DMS153 treated with DMSO at 0.1 percent for 48 hours (cell line): Measurements from ENCODE around the gene ENAM.
"Not testable (repeated sequence)": the region's sequence is repeated elsewhere in the genome, so short reads cannot be mapped to it uniquely, and the experiment has no call there.

Experiments used
- DNase-seq: peaks from one replicate; lab custom pipeline; 2025; ENCODE audit not compliant: unreplicated experiment; lab: John Stamatoyannopoulos, UW

ENAM gene

GRCh38 chr4:70627620-70628019 is 924 bp upstream of the ENAM start:
- DNase-seq: no peak

GRCh38 chr4:70629469-70630090 is 1.0 kb downstream of the ENAM start:
- no peak for DNase-seq

GRCh38 chr4:70630162-70630561 is 1.6 kb downstream of the ENAM start:
- DNase-seq: no peak

GRCh38 chr4:70632028-70632427 is 3.5 kb downstream of the ENAM start:
- no peak for DNase-seq

GRCh38 chr4:70634482-70634881 is 5.9 kb downstream of the ENAM start:
- no peak for DNase-seq

- DNase-seq: no peak
These were observed 8.8 kb downstream of the ENAM start for GRCh38 chr4:70637239-70637913.

- no peak for DNase-seq
These were observed 11.6 kb downstream of the ENAM start for GRCh38 chr4:70640192-70640591.

GRCh38 chr4:70650741-70651140 is 22.2 kb downstream of the ENAM start:
- DNase-seq: not testable (repeated sequence)

- DNase-seq: peak; percentile 50
These were observed 23.4 kb downstream of the ENAM start for GRCh38 chr4:70651864-70652506.

- no peak for DNase-seq
These were observed 26.1 kb downstream of the ENAM start for GRCh38 chr4:70654605-70655011.

GRCh38 chr4:70657326-70657725 is 28.8 kb downstream of the ENAM start:
- no peak for DNase-seq

- no peak for DNase-seq
These were observed 29.9 kb downstream of the ENAM start for GRCh38 chr4:70658418-70658817.

- DNase-seq: no peak
These were observed 31.6 kb downstream of the ENAM start for GRCh38 chr4:70660106-70660505.

GRCh38 chr4:70661309-70661922 is 32.9 kb downstream of the ENAM start:
- not testable (repeated sequence) for DNase-seq

- DNase-seq: no peak
These were observed 37.8 kb downstream of the ENAM start, which contains the start of gene JCHAIN for GRCh38 chr4:70666369-70666768. Gene JCHAIN (minus strand): TSS chr4:70666508. CDS start chr4:70666490, 18 bp downstream.

GRCh38 chr4:70667740-70668535 is 39.4 kb downstream of the ENAM start:
- DNase-seq: no peak

GRCh38 chr4:70670332-70671014 is 41.9 kb downstream of the ENAM start:
- DNase-seq: no peak

GRCh38 chr4:70671091-70671490 is 42.5 kb downstream of the ENAM start:
- no peak for DNase-seq

- no peak for DNase-seq
These were observed 45.6 kb downstream of the ENAM start for GRCh38 chr4:70674191-70674590.

- DNase-seq: no peak
These were observed 46.2 kb downstream of the ENAM start for GRCh38 chr4:70674731-70675130.
